Dermis blood vessel endothelial cell (primary cell): Measurements from ENCODE around the gene DNM2. TPM values are rescaled to one million over a fixed set of nuclear protein-coding genes. Genes with fewer than 3 reads are reported as not detected.

ENCODE experiments used
- DNase-seq: peaks from one replicate; pipeline ENCODE4 v3.0.0; 2010
- total RNA-seq: library from RNA; depleted of rRNA; stranded (reverse); fragments of >200 nt; gene quantifications from 2 replicates; pipeline ENCODE4 v1.2.3, GENCODE V29; 2014

Gene DNM2
- total RNA-seq, 1 donor from 2014 or later = 118 TPM

- DNase-seq = no peak
These were observed 64.9 kb downstream of the DNM2 start for GRCh38 chr19:10782795-10783194.

GRCh38 chr19:10784257-10784656 is 66.4 kb downstream of the DNM2 start:
- no peak for DNase-seq

- no peak for DNase-seq
These were observed 70.3 kb downstream of the DNM2 start for GRCh38 chr19:10788146-10788545.

- DNase-seq = no peak
These were observed 72.0 kb downstream of the DNM2 start for GRCh38 chr19:10789866-10790265.

- DNase-seq = no peak
These were observed 78.8 kb downstream of the DNM2 start for GRCh38 chr19:10796653-10797052.

GRCh38 chr19:10797078-10797477 is 79.2 kb downstream of the DNM2 start:
- no peak for DNase-seq

- DNase-seq = peak; percentile 73
These were observed 79.8 kb downstream of the DNM2 start for GRCh38 chr19:10797541-10798256.

- peak; percentile 71 for DNase-seq
These were observed 82.6 kb downstream of the DNM2 start for GRCh38 chr19:10800488-10800887.

GRCh38 chr19:10802479-10802878 is 84.6 kb downstream of the DNM2 start:
- DNase-seq = no peak

GRCh38 chr19:10803252-10803651 is 85.4 kb downstream of the DNM2 start:
- no peak for DNase-seq

- no peak for DNase-seq
These were observed 87.3 kb downstream of the DNM2 start for GRCh38 chr19:10805065-10805757.

GRCh38 chr19:10805758-10806247 is 87.9 kb downstream of the DNM2 start:
- no peak for DNase-seq

- no peak for DNase-seq
These were observed 91.2 kb downstream of the DNM2 start for GRCh38 chr19:10808937-10809649.

GRCh38 chr19:10809651-10810285 is 91.9 kb downstream of the DNM2 start:
- no peak for DNase-seq

GRCh38 chr19:10811391-10812111 is 93.7 kb downstream of the DNM2 start:
- DNase-seq = no peak

GRCh38 chr19:10812196-10812595 is 94.3 kb downstream of the DNM2 start:
- DNase-seq = no peak

GRCh38 chr19:10812902-10813404 is 95.1 kb downstream of the DNM2 start:
- peak; percentile 90 for DNase-seq

- DNase-seq = no peak
These were observed 97.2 kb downstream of the DNM2 start for GRCh38 chr19:10815007-10815536.

- no peak for DNase-seq
These were observed 98.2 kb downstream of the DNM2 start for GRCh38 chr19:10815969-10816644.

- DNase-seq = no peak
These were observed 98.8 kb downstream of the DNM2 start for GRCh38 chr19:10816691-10817090.
